ENCODE data around the gene WBP11. TPM values are rescaled to one million over a fixed set of nuclear protein-coding genes. Genes with fewer than 3 reads are reported as not detected.

The WBP11 gene
- total and polyA plus RNA-seq, 9 of the 15 experiments (the other 6 are each of a cell fraction or from before 2014, with no cell fraction given), result 7.7 to 60.8 (median 24.6) TPM

DNA sequence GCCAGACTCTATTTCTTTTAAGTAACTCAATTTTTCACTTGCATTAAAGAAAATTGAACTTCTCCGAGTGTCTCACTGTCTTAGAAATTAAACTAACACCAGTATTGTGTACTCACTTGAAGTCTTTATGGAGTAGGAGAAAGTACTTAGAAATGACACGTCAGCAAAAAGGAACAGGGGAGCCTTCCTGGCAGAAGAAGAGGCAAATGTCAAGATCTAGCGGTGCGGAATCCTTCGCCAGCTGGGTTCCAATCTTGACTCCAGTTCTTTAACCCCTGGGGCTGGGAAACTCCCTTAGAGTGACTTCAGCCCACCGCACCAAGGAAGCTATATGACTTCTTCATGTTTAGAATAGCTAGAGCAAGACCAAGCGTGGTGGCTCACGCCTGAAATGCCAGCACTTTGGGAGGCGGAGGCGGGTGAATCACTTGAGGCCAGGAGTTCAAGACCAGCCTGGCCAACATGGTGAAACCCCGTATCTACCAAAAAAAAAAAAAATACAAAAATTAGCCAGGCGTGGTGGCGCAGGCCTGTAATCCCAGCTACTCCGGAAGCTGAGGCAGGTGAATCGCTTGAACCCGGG, 34.4 kb downstream of the WBP11 start:
- Histone ChIP-seq H3K4me3 (no peak overlapping the region), H3K27me3 (ENCODE audit: control insufficient read depth in 2 of 2, insufficient read depth in 2 of 2, low read length in 2 of 2) (peaks cover 0 to 6% of the 10 kb centered on the region in 2 experiments; a peak in 1 of 5 replicates), H3K27ac (ENCODE audit: extremely low read depth, low read depth, low read length) (no peak overlapping the region), H3K36me3 (ENCODE audit: control insufficient read depth, insufficient read depth, low read length) (no peaks in the 10 kb centered on the region), H3K4me1 (replicated peaks in 1 of 2; ENCODE audit: control insufficient read depth in 2 of 2, insufficient read depth in 2 of 2, low read length in 2 of 2) (no peaks in the 10 kb centered on the region; a peak in 1 of 5 replicates), H3K9me3 (replicated peaks; ENCODE audit: control insufficient read depth, insufficient read depth, low read depth, low read length) (no peaks in the 10 kb centered on the region), H3K4me2 (ENCODE audit: insufficient read depth, low read length) (no peak overlapping the region), H3K9ac (ENCODE audit: insufficient read depth in 1 of 2, low read depth in 2 of 2, low read length in 2 of 2) (no peak overlapping the region), H3K79me2 (ENCODE audit: control insufficient read depth, insufficient read depth, low read length) (no peaks in the 10 kb centered on the region), H3K9me1 (ENCODE audit: control insufficient read depth, insufficient read depth, low read length) (no peaks in the 10 kb centered on the region), H2AFZ (ENCODE audit: low read depth, low read length) (no peak overlapping the region), H4K20me1 (replicated peaks; ENCODE audit: control insufficient read depth, insufficient read depth, low read length) (no peaks in the 10 kb centered on the region)
- no peak for DNase-seq (ENCODE audit: extremely low read depth in 1 of 4, low spot score in 3 of 4)
- no peak for ATAC-seq
- intact Hi-C loops (cut with micrococcal nuclease) (no loop called here), in situ Hi-C loops (cut with MboI) (no loop called here)
- POLR2A ChIA-PET, result no interaction called here
- no peak for TF ChIP-seq GATA2 (CRISPR knock-in tag; IDR thresholded peaks at IDR 0.05)
- no peak for TF ChIP-seq ATF7 (IDR thresholded peaks at IDR 0.05)
- TF ChIP-seq, protein P1, sequence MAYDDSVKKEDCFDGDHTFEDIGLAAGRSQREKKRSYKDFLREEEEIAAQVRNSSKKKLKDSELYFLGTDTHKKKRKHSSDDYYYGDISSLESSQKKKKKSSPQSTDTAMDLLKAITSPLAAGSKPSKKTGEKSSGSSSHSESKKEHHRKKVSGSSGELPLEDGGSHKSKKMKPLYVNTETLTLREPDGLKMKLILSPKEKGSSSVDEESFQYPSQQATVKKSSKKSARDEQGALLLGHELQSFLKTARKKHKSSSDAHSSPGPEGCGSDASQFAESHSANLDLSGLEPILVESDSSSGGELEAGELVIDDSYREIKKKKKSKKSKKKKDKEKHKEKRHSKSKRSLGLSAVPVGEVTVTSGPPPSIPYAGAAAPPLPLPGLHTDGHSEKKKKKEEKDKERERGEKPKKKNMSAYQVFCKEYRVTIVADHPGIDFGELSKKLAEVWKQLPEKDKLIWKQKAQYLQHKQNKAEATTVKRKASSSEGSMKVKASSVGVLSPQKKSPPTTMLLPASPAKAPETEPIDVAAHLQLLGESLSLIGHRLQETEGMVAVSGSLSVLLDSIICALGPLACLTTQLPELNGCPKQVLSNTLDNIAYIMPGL (CRISPR knock-in tag; IDR thresholded peaks at IDR 0.05), result no peak
- no peak for TF ChIP-seq EGR1 (conservative IDR thresholded peaks at IDR 0.05)
- TF ChIP-seq PCBP1 (IDR thresholded peaks at IDR 0.05; ENCODE audit: low read depth, low read length, poor library complexity, severe bottlenecking), result no peak
- TF ChIP-seq, protein P2, sequence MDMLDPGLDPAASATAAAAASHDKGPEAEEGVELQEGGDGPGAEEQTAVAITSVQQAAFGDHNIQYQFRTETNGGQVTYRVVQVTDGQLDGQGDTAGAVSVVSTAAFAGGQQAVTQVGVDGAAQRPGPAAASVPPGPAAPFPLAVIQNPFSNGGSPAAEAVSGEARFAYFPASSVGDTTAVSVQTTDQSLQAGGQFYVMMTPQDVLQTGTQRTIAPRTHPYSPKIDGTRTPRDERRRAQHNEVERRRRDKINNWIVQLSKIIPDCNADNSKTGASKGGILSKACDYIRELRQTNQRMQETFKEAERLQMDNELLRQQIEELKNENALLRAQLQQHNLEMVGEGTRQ (CRISPR knock-in tag; IDR thresholded peaks at IDR 0.05), result no peak
- TF ChIP-seq MAFG (tag; conservative IDR thresholded peaks at IDR 0.05), result peak; percentile 65
- TF ChIP-seq, protein P3, sequence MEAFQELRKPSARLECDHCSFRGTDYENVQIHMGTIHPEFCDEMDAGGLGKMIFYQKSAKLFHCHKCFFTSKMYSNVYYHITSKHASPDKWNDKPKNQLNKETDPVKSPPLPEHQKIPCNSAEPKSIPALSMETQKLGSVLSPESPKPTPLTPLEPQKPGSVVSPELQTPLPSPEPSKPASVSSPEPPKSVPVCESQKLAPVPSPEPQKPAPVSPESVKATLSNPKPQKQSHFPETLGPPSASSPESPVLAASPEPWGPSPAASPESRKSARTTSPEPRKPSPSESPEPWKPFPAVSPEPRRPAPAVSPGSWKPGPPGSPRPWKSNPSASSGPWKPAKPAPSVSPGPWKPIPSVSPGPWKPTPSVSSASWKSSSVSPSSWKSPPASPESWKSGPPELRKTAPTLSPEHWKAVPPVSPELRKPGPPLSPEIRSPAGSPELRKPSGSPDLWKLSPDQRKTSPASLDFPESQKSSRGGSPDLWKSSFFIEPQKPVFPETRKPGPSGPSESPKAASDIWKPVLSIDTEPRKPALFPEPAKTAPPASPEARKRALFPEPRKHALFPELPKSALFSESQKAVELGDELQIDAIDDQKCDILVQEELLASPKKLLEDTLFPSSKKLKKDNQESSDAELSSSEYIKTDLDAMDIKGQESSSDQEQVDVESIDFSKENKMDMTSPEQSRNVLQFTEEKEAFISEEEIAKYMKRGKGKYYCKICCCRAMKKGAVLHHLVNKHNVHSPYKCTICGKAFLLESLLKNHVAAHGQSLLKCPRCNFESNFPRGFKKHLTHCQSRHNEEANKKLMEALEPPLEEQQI (IDR thresholded peaks at IDR 0.05), result no peak
- peak; percentile 80 for TF ChIP-seq ZNF316 (IDR thresholded peaks at IDR 0.05)
- TF ChIP-seq CHD4 (IDR thresholded peaks at IDR 0.05; ENCODE audit: insufficient read depth, insufficient replicate concordance, low read depth, low read length, poor library complexity, severe bottlenecking), result no peak
- TF ChIP-seq MYC (IDR thresholded peaks at IDR 0.05; ENCODE audit: low read depth, low read length), result no peak
- no peak for TF ChIP-seq MYC (CRISPR knock-in tag; IDR thresholded peaks at IDR 0.05; ENCODE audit: borderline replicate concordance, low read depth)
- TF ChIP-seq MAFF (IDR thresholded peaks at IDR 0.05; ENCODE audit: low read length), result peak; percentile 84
- peak; percentile 62 for TF ChIP-seq C11orf30 (IDR thresholded peaks at IDR 0.05; ENCODE audit: low read depth)
- TF ChIP-seq TRIM28 (IDR thresholded peaks at IDR 0.05), result no peak
- no peak for TF ChIP-seq KDM5B (IDR thresholded peaks at IDR 0.05; ENCODE audit: insufficient replicate concordance, low read depth, low read length)
- peak; percentile 81 for TF ChIP-seq MAFK (IDR thresholded peaks at IDR 0.05; ENCODE audit: low read length)
- no peak for TF ChIP-seq HDAC6 (IDR thresholded peaks at IDR 0.05; ENCODE audit: low read depth, low read length)
- TF ChIP-seq HEY1 (CRISPR knock-in tag; IDR thresholded peaks at IDR 0.05; ENCODE audit: borderline replicate concordance), result no peak
- no peak for FAIRE-seq
- no TSS peak for BruUV-seq (replicated peaks)
- CTCF ChIA-PET (ENCODE audit: low intra/inter-chr PET ratio), result no interaction called here
- 44% methylated on average over 10 of the region's 16 CpGs for WGBS (ENCODE audit: insufficient coverage, low coverage, missing lambda C conversion rate)
